Prostate gland (tissue), 2 donors: ENCODE data around the gene GJC1. TPM values are rescaled to one million over a fixed set of nuclear protein-coding genes. Genes with fewer than 3 reads are reported as not detected.

Experiments
- DNase-seq: peaks from one replicate; pipeline ENCODE4 v3.0.0-alpha.2; 2019; ENCODE audit warnings: low spot score
- H3K27ac ChIP-seq, 2 donors: fragments of 200-600 bp; sonication (generic); 2 replicates each; pipeline ENCODE4 v1.5.1; 2017 to 2019
- H3K27me3 ChIP-seq: fragments of 200-600 bp; sonication (generic); replicated peaks from 2 replicates; pipeline ENCODE4 v1.5.1; 2019; ENCODE audit not compliant: insufficient read depth
- H3K36me3 ChIP-seq, 2 donors: fragments of 200-600 bp; sonication (generic); 1 replicate in 1 of 2; 2 replicates in 1 of 2; pipeline versions ENCODE4 v1.5.1 to v1.8.1; 2017 to 2019
- H3K4me1 ChIP-seq: fragments of 200-600 bp; sonication (generic); replicated peaks from 2 replicates; pipeline ENCODE4 v1.5.1; 2019
- H3K4me3 ChIP-seq, 2 donors: fragments of 200-600 bp; sonication (generic); 2 replicates each; pipeline ENCODE4 v1.5.1; 2017 to 2019
- H3K9me3 ChIP-seq: fragments of 200-600 bp; sonication (generic); 2 replicates; pipeline ENCODE4 v1.5.1; 2017
- CTCF ChIP-seq, 4 experiments: fragments of 200-600 bp in 2 of 4; fragments of 450-650 bp in 2 of 4; sonication (generic) in 2 of 4; IDR thresholded peaks; 1 replicate in 3 of 4; 2 replicates in 1 of 4; pipeline ENCODE4 v1.5.1; 2016 to 2019; ENCODE audit warnings: antibody characterized with exemption in 4 of 4, mild to moderate bottlenecking in 2 of 4, moderate library complexity in 2 of 4
- POLR2A ChIP-seq: fragments of 450-650 bp; IDR thresholded peaks from one replicate; pipeline ENCODE4 v1.6.1; 2016; ENCODE audit warnings: antibody characterized with exemption, mild to moderate bottlenecking
- POLR2AphosphoS5 ChIP-seq: sonication (generic); formaldehyde crosslinking; IDR thresholded peaks from one replicate; pipeline ENCODE4 v1.6.1; 2017; ENCODE audit warnings: antibody characterized with exemption
- WGBS: methylation state at CpG from one replicate; pipeline ENCODE4 v1.1.5; 2018; 5-methylcytosine and 5-hydroxymethylcytosine counted together
- intact Hi-C: fragments of 100-400 bp; cut with DNase I; formaldehyde crosslinking; loops from one replicate; pipeline ENCODE4 v1.14.2; 2022
- total RNA-seq, 2 donors: library from RNA; depleted of rRNA; stranded (reverse); fragments of >200 nt; gene quantifications; one replicate each; pipeline ENCODE4 v1.1.0, GENCODE V29; 2016

The GJC1 gene
- total RNA-seq, 2 donors from 2014 or later, result 5.3 to 18.3 TPM

- no peaks in the 10 kb centered on the region for H3K9me3 ChIP-seq
- H3K36me3 ChIP-seq, result no peaks in the 10 kb centered on the region
- no peak for DNase-seq
- no peaks in the 10 kb centered on the region for H3K27me3 ChIP-seq
- intact Hi-C loops, result no loop called here
- H3K27ac ChIP-seq, result no peak overlapping the region
- H3K4me3 ChIP-seq, result no peak overlapping the region
- WGBS, result 71% methylated on average over 4 of the region's 4 CpGs
- TF ChIP-seq POLR2A (no peak), CTCF (IDR thresholded peaks at IDR 0.05) (no peak), POLR2AphosphoS5 (no peak)
- H3K4me1 ChIP-seq, result no peaks in the 10 kb centered on the region
Observed at GRCh38 chr17:44807093-44807816, 22.8 kb downstream of the GJC1 start.

- Histone ChIP-seq H3K4me3 (no peak overlapping the region), H3K27ac (peak overlapping the region; percentile 17 to 51), H3K36me3 (no peaks in the 10 kb centered on the region), H3K9me3 (no peaks in the 10 kb centered on the region), H3K27me3 (no peaks in the 10 kb centered on the region), H3K4me1 (no peaks in the 10 kb centered on the region)
- DNase-seq, result no peak
- intact Hi-C loops, result no loop called here
- TF ChIP-seq POLR2AphosphoS5 (peak; percentile 56), CTCF (IDR thresholded peaks at IDR 0.05) (no peak)
- 72% methylated on average over 10 of the region's 10 CpGs for WGBS
Observed at GRCh38 chr17:44804302-44805089, 25.6 kb downstream of the GJC1 start.

GRCh38 chr17:44801880-44802279 lies 28.2 kb downstream of the GJC1 start:
- TF ChIP-seq POLR2A, result no peak
- no peak for TF ChIP-seq CTCF (IDR thresholded peaks at IDR 0.05)
- TF ChIP-seq POLR2AphosphoS5, result no peak
- H3K27ac ChIP-seq, result peak overlapping the region in 1 of 2 donors; percentile 42
- DNase-seq, result no peak
- H3K4me1 ChIP-seq, result no peaks in the 10 kb centered on the region
- WGBS, result 79% methylated on average over 5 of the region's 5 CpGs
- no peak overlapping the region for H3K4me3 ChIP-seq
- no peaks in the 10 kb centered on the region for H3K36me3 ChIP-seq
- intact Hi-C loops, result no loop called here
- H3K27me3 ChIP-seq, result no peaks in the 10 kb centered on the region
- H3K9me3 ChIP-seq, result no peaks in the 10 kb centered on the region

- TF ChIP-seq POLR2AphosphoS5, result no peak
- no peak for TF ChIP-seq CTCF (IDR thresholded peaks at IDR 0.05)
- TF ChIP-seq POLR2A, result no peak
- DNase-seq, result no peak
- H3K27ac ChIP-seq, result peak overlapping the region; percentile 16 to 51
- no peaks in the 10 kb centered on the region for H3K36me3 ChIP-seq
- H3K4me3 ChIP-seq, result no peak overlapping the region
- H3K4me1 ChIP-seq, result no peaks in the 10 kb centered on the region
- H3K27me3 ChIP-seq, result no peaks in the 10 kb centered on the region
- intact Hi-C loops, result no loop called here
- 63% methylated on average over 2 of the region's 2 CpGs for WGBS
- no peaks in the 10 kb centered on the region for H3K9me3 ChIP-seq
Observed at GRCh38 chr17:44798356-44798755, 31.7 kb downstream of the GJC1 start.

GRCh38 chr17:44797802-44798201 lies 32.3 kb downstream of the GJC1 start:
- Histone ChIP-seq H3K27ac (peak overlapping the region; percentile 14 to 51), H3K36me3 (no peaks in the 10 kb centered on the region), H3K4me3 (no peak overlapping the region), H3K4me1 (no peaks in the 10 kb centered on the region), H3K27me3 (no peaks in the 10 kb centered on the region), H3K9me3 (no peaks in the 10 kb centered on the region)
- whole genome bisulfite sequencing, result 70% methylated on average over 11 of the region's 11 CpGs
- TF ChIP-seq POLR2A (no peak), POLR2AphosphoS5 (peak; percentile 61)
- intact Hi-C loops, result no loop called here
- DNase-seq, result no peak
